Transverse colon (tissue), 4 donors: Measurements from ENCODE around the gene MSH3.

ENCODE experiments used
- POLR2A ChIP-seq: fragments of 450-650 bp; IDR thresholded peaks from one replicate; pipeline ENCODE4 v1.6.1; 2016; ENCODE audit warnings: antibody characterized with exemption, mild to moderate bottlenecking, moderate library complexity
- POLR2AphosphoS5 ChIP-seq, 3 donors: sonication (generic); formaldehyde crosslinking; IDR thresholded peaks; one replicate each; pipeline ENCODE4 v1.6.1; 2016; ENCODE audit warnings: antibody characterized with exemption in 3 of 3
- TF ChIP-seq, protein P1 (sequence below), 5 experiments: fragments of 200-600 bp in 3 of 5; fragments of 450-650 bp in 2 of 5; sonication (generic) in 3 of 5; IDR thresholded peaks; 1 replicate in 2 of 5; 2 replicates in 3 of 5; pipeline ENCODE4 v1.5.1; 2016 to 2017; ENCODE audit warnings: antibody characterized with exemption in 5 of 5, inconsistent platforms in 3 of 5, mild to moderate bottlenecking in 2 of 5, moderate library complexity in 1 of 5

DNA sequence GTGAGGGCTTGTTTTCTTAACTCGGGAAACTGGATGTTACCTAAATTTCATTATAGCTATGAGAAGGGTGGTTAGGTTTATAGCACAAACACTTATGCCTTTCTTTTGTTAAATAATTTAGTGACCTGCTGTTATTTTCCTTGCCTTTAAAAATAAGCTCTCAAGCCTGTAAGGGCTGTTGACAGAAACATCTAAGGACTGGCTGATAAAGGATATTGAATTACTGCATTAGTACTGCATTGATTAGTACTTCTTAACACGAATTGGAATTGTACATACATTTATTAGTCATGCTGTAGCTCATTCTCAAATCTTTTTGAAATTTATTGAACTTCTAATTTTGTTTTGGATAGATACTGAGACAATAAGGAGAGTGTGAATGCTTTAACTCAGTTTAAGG lies 85.4 kb downstream of the MSH3 start:
- TF ChIP-seq POLR2AphosphoS5 (IDR thresholded peaks at IDR 0.05) (no peak), POLR2A (no peak)
- TF ChIP-seq, protein P1, sequence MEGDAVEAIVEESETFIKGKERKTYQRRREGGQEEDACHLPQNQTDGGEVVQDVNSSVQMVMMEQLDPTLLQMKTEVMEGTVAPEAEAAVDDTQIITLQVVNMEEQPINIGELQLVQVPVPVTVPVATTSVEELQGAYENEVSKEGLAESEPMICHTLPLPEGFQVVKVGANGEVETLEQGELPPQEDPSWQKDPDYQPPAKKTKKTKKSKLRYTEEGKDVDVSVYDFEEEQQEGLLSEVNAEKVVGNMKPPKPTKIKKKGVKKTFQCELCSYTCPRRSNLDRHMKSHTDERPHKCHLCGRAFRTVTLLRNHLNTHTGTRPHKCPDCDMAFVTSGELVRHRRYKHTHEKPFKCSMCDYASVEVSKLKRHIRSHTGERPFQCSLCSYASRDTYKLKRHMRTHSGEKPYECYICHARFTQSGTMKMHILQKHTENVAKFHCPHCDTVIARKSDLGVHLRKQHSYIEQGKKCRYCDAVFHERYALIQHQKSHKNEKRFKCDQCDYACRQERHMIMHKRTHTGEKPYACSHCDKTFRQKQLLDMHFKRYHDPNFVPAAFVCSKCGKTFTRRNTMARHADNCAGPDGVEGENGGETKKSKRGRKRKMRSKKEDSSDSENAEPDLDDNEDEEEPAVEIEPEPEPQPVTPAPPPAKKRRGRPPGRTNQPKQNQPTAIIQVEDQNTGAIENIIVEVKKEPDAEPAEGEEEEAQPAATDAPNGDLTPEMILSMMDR (IDR thresholded peaks at IDR 0.05): no peak
